Lung (tissue), 12 donors: ENCODE results near the gene ENO3. TPM values are rescaled to one million over a fixed set of nuclear protein-coding genes. Genes with fewer than 3 reads are reported as not detected.
A peak's percentile ranks its signal among the peaks of the same experiment; 100 is the strongest.

Source experiments
- ATAC-seq: fragments of 200-7000 bp; cut with Tn5 transposase; one replicate; pipeline ENCODE4 v1.9.1; 2020; ENCODE audit warnings: moderate number of reproducible peaks; ENCODE audit not compliant: insufficient read depth, low FRiP score
- DNase-seq, 3 donors: peaks; one replicate each; pipeline ENCODE4 v3.0.0-alpha.2; 2013 to 2017
- H3K27ac ChIP-seq, 2 donors: one replicate each; pipeline ENCODE4 v1.5.1; 2013; ENCODE audit warnings: mild to moderate bottlenecking in 2 of 2, moderate library complexity in 2 of 2, control low read depth in 1 of 2, inconsistent platforms in 1 of 2, low read depth in 1 of 2, low read length in 1 of 2
- H3K27me3 ChIP-seq, 3 donors: one replicate each; pipeline ENCODE4 v1.5.1; 2013; ENCODE audit warnings: low read length in 2 of 3; ENCODE audit not compliant: control insufficient read depth in 3 of 3, insufficient read depth in 3 of 3
- H3K36me3 ChIP-seq, 4 donors: one replicate each; pipeline ENCODE4 v1.5.1; 2013; ENCODE audit warnings: low read length in 4 of 4, mild to moderate bottlenecking in 1 of 4, moderate library complexity in 1 of 4; ENCODE audit not compliant: control insufficient read depth in 4 of 4, insufficient read depth in 4 of 4
- H3K4me1 ChIP-seq, 5 donors: one replicate each; pipeline ENCODE4 v1.5.1; 2013; ENCODE audit warnings: low read length in 5 of 5, mild to moderate bottlenecking in 2 of 5, moderate library complexity in 1 of 5; ENCODE audit not compliant: control insufficient read depth in 5 of 5, insufficient read depth in 5 of 5
- H3K4me3 ChIP-seq: one replicate; pipeline ENCODE4 v1.5.1; 2013; ENCODE audit warnings: mild to moderate bottlenecking, control low read depth, moderate library complexity
- H3K9ac ChIP-seq, 2 donors: one replicate each; pipeline ENCODE4 v1.5.1; 2013; ENCODE audit warnings: low read length in 2 of 2, control low read depth in 1 of 2; ENCODE audit not compliant: insufficient read depth in 1 of 2
- H3K9me3 ChIP-seq, 4 donors: one replicate each; pipeline ENCODE4 v1.5.1; 2013; ENCODE audit warnings: low read length in 3 of 4, mild to moderate bottlenecking in 1 of 4, moderate library complexity in 1 of 4; ENCODE audit not compliant: control insufficient read depth in 4 of 4, insufficient read depth in 3 of 4
- WGBS, 2 donors: extraction: QIAGEN DNeasy Blood & Tissue Kit; methylation state at CpG; one replicate each; pipeline ENCODE4 v1.1.7; 2013; 5-methylcytosine and 5-hydroxymethylcytosine counted together
- polyA plus RNA-seq, 2 donors: library from polyadenylated mRNA; stranded (reverse); fragments of 200-250 nt; gene quantifications; one replicate each; pipeline ENCODE4 v1.2.1, GENCODE V29; 2013
- total RNA-seq, 2 donors: library from RNA; depleted of rRNA in 1 of 2; stranded (reverse); fragments of >200 nt in 1 of 2; gene quantifications; one replicate each; pipeline ENCODE4 v1.2.1, GENCODE V29; 2014 to 2021
- TF ChIP-seq, protein P1 (sequence below): IDR thresholded peaks from 2 replicates; pipeline ENCODE4 v1.5.1; 2012; ENCODE audit warnings: mild to moderate bottlenecking; ENCODE audit errors: control extremely low read depth, extremely low read depth
- donor health status: control.
- donor health status: control.
- donor health status: Bipolar disorder and iron deficiency.
- donor health status: healthy.
- donor health status: DM: yes; HTN: yes; CAD: no.

Gene ENO3
- total and polyA plus RNA-seq, 4 donors, result 3.3 to 10.7 (median 8.3) TPM

DNA sequence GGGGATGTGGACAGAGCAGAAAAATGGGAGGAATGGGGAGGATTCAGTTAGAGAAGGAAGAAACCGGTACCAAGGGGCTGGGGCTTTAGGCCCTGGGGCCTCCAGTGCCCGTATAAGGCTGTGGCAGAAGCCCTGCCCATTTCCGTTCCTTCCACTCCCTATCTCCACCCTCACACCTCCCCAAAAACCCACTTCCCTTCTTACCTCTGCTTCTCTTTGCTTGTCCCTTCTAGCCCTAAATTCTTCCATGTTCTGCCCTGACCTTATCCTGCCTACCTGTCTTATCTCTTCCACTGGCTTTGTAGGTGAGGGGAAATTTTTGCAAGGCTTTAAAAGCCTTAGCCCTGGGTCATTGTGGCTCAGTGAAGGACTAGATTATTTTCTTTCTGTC is 6.8 kb upstream of the ENO3 start:
- no peaks in the 10 kb centered on the region for H3K9me3 ChIP-seq
- no peak overlapping the region for H3K4me3 ChIP-seq
- 31 to 39% methylated on average over 3 of the region's 3 CpGs for WGBS, 2 donors
- no peaks in the 10 kb centered on the region for H3K27me3 ChIP-seq
- DNase-seq, result no peak
- ATAC-seq, result no peak
- TF ChIP-seq, protein P1, sequence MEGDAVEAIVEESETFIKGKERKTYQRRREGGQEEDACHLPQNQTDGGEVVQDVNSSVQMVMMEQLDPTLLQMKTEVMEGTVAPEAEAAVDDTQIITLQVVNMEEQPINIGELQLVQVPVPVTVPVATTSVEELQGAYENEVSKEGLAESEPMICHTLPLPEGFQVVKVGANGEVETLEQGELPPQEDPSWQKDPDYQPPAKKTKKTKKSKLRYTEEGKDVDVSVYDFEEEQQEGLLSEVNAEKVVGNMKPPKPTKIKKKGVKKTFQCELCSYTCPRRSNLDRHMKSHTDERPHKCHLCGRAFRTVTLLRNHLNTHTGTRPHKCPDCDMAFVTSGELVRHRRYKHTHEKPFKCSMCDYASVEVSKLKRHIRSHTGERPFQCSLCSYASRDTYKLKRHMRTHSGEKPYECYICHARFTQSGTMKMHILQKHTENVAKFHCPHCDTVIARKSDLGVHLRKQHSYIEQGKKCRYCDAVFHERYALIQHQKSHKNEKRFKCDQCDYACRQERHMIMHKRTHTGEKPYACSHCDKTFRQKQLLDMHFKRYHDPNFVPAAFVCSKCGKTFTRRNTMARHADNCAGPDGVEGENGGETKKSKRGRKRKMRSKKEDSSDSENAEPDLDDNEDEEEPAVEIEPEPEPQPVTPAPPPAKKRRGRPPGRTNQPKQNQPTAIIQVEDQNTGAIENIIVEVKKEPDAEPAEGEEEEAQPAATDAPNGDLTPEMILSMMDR, result no peak
- H3K9ac ChIP-seq, result no peak overlapping the region
- H3K36me3 ChIP-seq, result peaks cover 12 to 32% (median 27%) of the 10 kb centered on the region in 4 donors
- H3K27ac ChIP-seq, result peak overlapping the region in 1 of 2 donors; percentile 80
- H3K4me1 ChIP-seq, result peaks cover 3 to 25% (median 11%) of the 10 kb centered on the region in 5 donors

DNA sequence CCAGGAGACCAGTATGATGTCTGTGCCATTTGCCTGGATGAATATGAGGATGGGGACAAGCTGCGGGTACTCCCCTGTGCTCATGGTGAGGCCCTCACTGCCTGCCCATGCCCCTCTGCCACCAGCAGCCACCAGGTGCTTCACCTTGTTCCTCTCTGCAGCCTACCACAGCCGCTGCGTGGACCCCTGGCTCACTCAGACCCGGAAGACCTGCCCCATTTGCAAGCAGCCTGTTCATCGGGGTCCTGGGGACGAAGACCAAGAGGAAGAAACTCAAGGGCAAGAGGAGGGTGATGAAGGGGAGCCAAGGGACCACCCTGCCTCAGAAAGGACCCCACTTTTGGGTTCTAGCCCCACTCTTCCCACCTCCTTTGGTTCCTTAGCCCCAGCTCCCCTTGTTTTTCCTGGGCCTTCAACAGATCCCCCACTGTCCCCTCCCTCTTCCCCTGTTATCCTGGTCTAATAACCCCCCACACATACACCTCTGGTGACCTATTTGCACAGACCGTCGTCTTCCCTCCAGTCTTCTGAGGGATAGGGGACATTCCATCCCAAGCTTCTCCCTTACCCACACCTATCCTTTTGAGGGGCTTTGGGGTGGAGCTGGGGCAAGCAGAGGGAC is 6.3 kb upstream of the ENO3 start:
- Histone ChIP-seq H3K9me3 (no peaks in the 10 kb centered on the region), H3K4me3 (no peak overlapping the region), H3K27ac (peak overlapping the region; percentile 71 to 80), H3K9ac (no peak overlapping the region), H3K36me3 (peaks cover 12 to 32% (median 27%) of the 10 kb centered on the region in 4 donors), H3K27me3 (no peaks in the 10 kb centered on the region), H3K4me1 (peaks cover 3 to 22% (median 11%) of the 10 kb centered on the region in 5 donors)
- 31 to 47% methylated on average over 8 of the region's 8 CpGs for WGBS, 2 donors
- TF ChIP-seq, protein P1, result no peak
- DNase-seq, result no peak
- no peak for ATAC-seq

DNA sequence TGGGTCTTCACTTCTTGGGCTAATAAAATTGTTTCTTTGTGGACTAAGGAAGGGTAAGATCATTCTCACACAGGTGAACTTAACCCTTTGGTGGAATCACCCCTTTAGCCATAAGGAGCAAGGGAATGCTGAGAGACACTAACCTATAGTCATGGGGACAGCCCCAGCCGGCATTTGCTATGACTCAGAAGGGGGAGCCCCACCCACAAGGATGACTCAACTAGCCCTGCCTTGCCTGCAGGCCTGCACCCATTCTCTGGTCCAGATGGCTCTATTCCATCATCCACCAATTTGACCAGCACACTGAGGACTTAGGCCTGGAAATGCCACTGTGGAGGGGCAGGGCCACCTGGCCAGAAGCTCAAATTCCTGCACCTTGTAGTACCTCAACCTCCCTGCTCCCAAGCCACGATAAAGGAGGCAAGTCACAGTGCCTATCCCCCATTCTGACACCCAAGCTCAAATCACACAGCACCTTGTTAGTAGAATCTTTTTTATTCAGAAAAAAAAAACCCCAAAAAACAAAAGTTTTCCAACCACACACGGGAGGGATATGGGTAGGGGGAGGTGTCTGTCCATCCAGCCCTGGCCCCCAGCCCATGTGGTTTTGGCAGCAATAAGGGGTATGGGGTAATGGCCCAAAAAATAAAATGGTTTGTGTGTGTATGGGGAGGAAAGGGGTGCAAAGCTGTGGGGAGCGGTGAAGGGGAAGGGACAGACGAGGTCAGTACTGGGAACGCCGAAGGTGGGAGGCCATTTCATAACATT is 5.6 kb upstream of the ENO3 start:
- no peak overlapping the region for H3K9ac ChIP-seq

More for the DNA sequence above, 5.6 kb upstream of the ENO3 start:
- peaks cover 12 to 32% (median 27%) of the 10 kb centered on the region in 4 donors for H3K36me3 ChIP-seq
- H3K4me1 ChIP-seq, result peaks cover 3 to 26% (median 11%) of the 10 kb centered on the region in 5 donors
- DNase-seq, result no peak
- 31 to 46% methylated on average over 7 of the region's 7 CpGs for WGBS, 2 donors
- H3K9me3 ChIP-seq, result no peaks in the 10 kb centered on the region
- H3K4me3 ChIP-seq, result peak overlapping the region; percentile 30
- ATAC-seq, result peak; percentile 12
- H3K27me3 ChIP-seq, result no peaks in the 10 kb centered on the region
- H3K27ac ChIP-seq, result peak overlapping the region; percentile 71 to 80
- TF ChIP-seq, protein P1, result no peak
